ENCODE results near the gene EIPR1. TPM values are rescaled to one million over a fixed set of nuclear protein-coding genes. Genes with fewer than 3 reads are reported as not detected.

Gene EIPR1
- total and polyA plus RNA-seq, 10 of the 15 experiments (the other 5 are each of a cell fraction or from before 2014, with no cell fraction given): 23.6 to 61.2 (median 42.2) TPM

- RAD21 ChIA-PET (ENCODE audit: unreplicated experiment): no interaction called here
- CTCF ChIA-PET: no interaction called here
- Histone ChIP-seq H3K79me2 (ENCODE audit: control insufficient read depth, insufficient read depth, low read length) (no peaks in the 10 kb centered on the region), H3K4me2 (ENCODE audit: control insufficient read depth, insufficient read depth) (no peak overlapping the region), H2AFZ (ENCODE audit: control insufficient read depth, low read depth, low read length) (no peak overlapping the region), H3K27ac (ENCODE audit: control insufficient read depth, insufficient read depth) (no peak overlapping the region), H3K9me3 (replicated peaks; ENCODE audit: control insufficient read depth, insufficient read depth, low read length) (no peaks in the 10 kb centered on the region), H3K36me3 (ENCODE audit: control insufficient read depth in 2 of 2, insufficient read depth in 2 of 2, low read length in 1 of 2) (peaks cover 0 to 5% of the 10 kb centered on the region in 2 experiments; a peak in 2 of 4 replicates), H3K4me1 (ENCODE audit: control insufficient read depth, insufficient read depth, low read length) (no peaks in the 10 kb centered on the region), H4K20me1 (ENCODE audit: control insufficient read depth, insufficient read depth) (no peaks in the 10 kb centered on the region), H3K4me3 (no peak overlapping the region), H3K9ac (ENCODE audit: control insufficient read depth, insufficient read depth, low read length) (no peak overlapping the region), H3K27me3 (replicated peaks in 1 of 2; ENCODE audit: control insufficient read depth in 2 of 2, insufficient read depth in 2 of 2, low read length in 1 of 2) (no peaks in the 10 kb centered on the region)
- FAIRE-seq: no peak
- POLR2A ChIA-PET: no interaction called here
- no peak for ATAC-seq
- BruUV-seq (replicated peaks): no TSS peak
- in situ Hi-C loops (cut with MboI) (no loop called here), intact Hi-C loops (cut with micrococcal nuclease; ENCODE audit: unreplicated experiment) (no loop called here)
- WGBS (ENCODE audit: insufficient coverage, insufficient replicate concordance, low lambda C conversion rate, missing lambda C conversion rate): 93% methylated on average over 15 of the region's 15 CpGs
- SMC1A ChIA-PET (ENCODE audit: uncharacterized antibody, unreplicated experiment): interaction anchor here (0.8 kb wide), 1 partner anchor 24 kb away, joined by 3 read pairs; no protein-coding TSS in a partner anchor
- no peak for DNase-seq (ENCODE audit: low read depth, low spot score)
- TF ChIP-seq NFYA (IDR thresholded peaks at IDR 0.05; ENCODE audit: borderline replicate concordance, low read depth, low read length) (no peak), BHLHE40 (IDR thresholded peaks at IDR 0.05; ENCODE audit: borderline replicate concordance in 1 of 2, low read depth in 2 of 2, low read length in 1 of 2) (no peak), CREB1 (IDR thresholded peaks at IDR 0.05; ENCODE audit: low read depth) (no peak), RAD21 (IDR thresholded peaks at IDR 0.05; ENCODE audit: insufficient read depth, low read depth, low read length) (no peak), IKZF1 (conservative IDR thresholded peaks at IDR 0.05) (no peak), ZNF622 (IDR thresholded peaks at IDR 0.05) (no peak), HCFC1 (IDR thresholded peaks at IDR 0.05; ENCODE audit: low read length) (no peak), YBX1 (IDR thresholded peaks at IDR 0.05) (no peak), HDAC2 (IDR thresholded peaks at IDR 0.05) (no peak), ZBTB11 (CRISPR knock-in tag; IDR thresholded peaks at IDR 0.05) (no peak), SPI1 (IDR thresholded peaks at IDR 0.05; ENCODE audit: borderline replicate concordance, insufficient read depth, low read depth, low read length) (no peak), ZBTB40 (IDR thresholded peaks at IDR 0.05; ENCODE audit: borderline replicate concordance) (no peak), JUND (IDR thresholded peaks at IDR 0.05; ENCODE audit: low read depth, low read length) (no peak), E2F4 (IDR thresholded peaks at IDR 0.05; ENCODE audit: low read depth, low read length) (no peak), GATAD2B (conservative IDR thresholded peaks at IDR 0.05; ENCODE audit: low read depth) (no peak)
These were observed 110.4 kb downstream of the EIPR1 start for GRCh38 chr2:3266925-3267867.
